ENCODE results near the gene CDH26.

The CDH26 gene

DNA sequence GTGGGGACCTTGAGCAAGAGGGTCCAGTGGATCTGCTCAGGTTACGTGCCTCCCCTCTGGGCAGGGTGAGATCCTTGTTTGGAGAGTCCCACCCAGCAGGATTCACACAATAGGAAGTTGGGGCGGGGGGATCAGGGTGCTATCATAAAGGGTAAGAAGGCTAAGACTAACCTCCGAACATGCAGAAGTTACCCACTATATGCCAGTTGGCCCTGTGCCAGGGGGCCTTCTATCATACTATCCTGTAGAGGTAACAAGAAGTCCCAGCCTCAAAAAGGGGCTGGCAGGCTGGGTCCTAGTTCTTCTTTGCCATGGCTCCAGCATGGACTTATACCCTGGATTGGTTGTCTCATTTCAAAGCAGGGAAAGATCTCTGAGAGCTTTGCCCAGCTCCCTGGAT lies 94.1 kb downstream of the CDH26 start:
- no peak overlapping the region for H3K4me3 ChIP-seq (ENCODE audit: low read depth, low read length)
- no peak for TF ChIP-seq CTCF (IDR thresholded peaks at IDR 0.05; ENCODE audit: low read depth, low read length)

- TF ChIP-seq CTCF (IDR thresholded peaks at IDR 0.05; ENCODE audit: low read depth, low read length): no peak
- H3K4me3 ChIP-seq (ENCODE audit: low read depth, low read length): no peak overlapping the region
These were observed 95.0 kb downstream of the CDH26 start for GRCh38 chr20:60053125-60053817.

DNA sequence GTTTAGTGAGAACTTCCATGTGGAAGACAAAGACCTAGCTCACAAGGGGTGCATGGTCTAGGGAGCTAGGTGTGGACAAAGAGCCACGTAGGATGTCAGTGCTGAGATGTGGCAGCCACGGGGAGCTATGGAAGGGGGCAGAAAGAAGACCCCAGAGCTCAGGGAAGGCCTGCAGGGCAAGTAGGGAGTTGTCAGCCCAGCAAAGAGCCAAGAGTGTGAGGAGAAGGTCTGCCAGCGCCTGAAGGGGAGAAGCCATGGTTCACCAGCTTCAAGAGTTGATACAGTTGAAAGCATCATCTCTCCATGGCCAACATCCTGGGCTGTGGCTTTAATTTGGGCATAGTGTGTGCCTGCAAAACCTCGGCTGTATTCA lies 95.6 kb downstream of the CDH26 start:
- H3K4me3 ChIP-seq (ENCODE audit: low read depth, low read length): no peak overlapping the region
- no peak for TF ChIP-seq CTCF (IDR thresholded peaks at IDR 0.05; ENCODE audit: low read depth, low read length)

DNA sequence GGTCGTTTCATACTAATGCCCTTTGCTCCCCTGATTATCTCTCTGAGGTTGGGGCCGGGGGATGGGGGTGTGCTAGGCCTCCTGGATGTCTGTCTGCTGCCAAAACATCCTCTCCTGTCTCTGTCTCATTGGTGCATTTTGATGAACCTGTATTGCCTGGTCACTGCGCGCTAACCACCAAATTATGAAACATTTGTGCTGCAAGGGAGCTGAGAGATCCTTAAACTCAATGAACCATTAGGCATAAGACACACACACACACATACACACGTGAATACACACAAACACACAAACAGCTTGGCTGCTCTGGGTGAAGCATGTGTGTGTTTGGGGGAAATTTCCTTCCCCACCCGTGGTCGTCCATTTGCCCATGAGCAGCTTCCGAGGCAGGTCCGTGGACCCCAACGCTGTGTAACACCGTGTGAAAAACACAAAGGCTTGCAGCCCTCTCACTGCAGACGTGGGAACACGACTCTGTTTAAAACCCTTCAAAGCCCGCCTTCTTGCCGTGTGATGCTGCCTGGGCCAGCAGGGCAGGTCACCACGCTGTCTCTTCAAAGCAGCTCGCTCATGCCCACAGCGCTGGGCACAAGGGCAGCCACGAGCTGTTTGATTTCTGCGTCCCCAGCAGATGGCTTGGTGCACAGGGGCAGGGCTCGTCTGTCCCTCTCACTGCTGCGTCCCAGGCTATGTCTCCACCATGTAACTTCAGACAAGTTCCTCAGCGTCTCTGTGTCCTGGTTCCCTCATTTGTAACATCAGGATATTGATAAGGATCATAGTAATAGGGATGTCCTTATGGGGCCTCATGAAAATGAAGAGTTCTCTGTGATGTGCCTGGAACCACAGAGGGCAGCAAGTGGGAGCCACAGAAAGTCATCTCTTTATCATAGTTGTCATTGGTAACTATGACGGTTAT lies 96.8 kb downstream of the CDH26 start:
- no peak overlapping the region for H3K4me3 ChIP-seq (ENCODE audit: low read depth, low read length)

DNA sequence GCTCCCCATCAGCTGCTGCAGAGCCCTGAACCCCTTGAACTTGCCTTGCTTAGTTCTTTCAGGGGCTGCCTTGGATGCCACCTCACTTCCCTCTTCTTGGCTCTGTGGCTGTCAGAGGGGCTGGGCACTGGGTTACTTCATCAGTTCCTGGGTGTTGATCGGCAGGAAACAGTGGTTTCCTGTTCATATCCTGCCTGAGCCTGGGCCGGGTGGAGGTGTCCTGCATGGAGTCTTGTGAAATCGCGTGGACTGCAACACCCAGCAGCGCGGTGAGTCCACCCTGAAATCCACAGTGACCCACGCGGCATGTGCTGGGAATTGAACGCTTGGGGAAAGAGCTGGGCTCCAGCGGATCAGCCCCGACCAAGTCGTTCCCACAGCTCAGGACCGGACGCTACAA lies 97.5 kb downstream of the CDH26 start:
- H3K4me3 ChIP-seq (ENCODE audit: low read depth, low read length): no peak overlapping the region
- TF ChIP-seq CTCF (IDR thresholded peaks at IDR 0.05; ENCODE audit: low read depth, low read length): no peak

More for the DNA sequence above, 96.8 kb downstream of the CDH26 start:
- TF ChIP-seq CTCF (IDR thresholded peaks at IDR 0.05; ENCODE audit: low read depth, low read length): no peak

- no peak for TF ChIP-seq CTCF (IDR thresholded peaks at IDR 0.05; ENCODE audit: low read depth, low read length)
- H3K4me3 ChIP-seq (ENCODE audit: low read depth, low read length): no peak overlapping the region
These were observed 98.3 kb downstream of the CDH26 start for GRCh38 chr20:60056407-60057122.

All from WI38 (cell line).